K562 (cell line): ENCODE measurements around the gene ASPDH. TPM values are rescaled to one million over a fixed set of nuclear protein-coding genes. Genes with fewer than 3 reads are reported as not detected.

Source experiments
- EP400 ChIP-seq: fragments of 450-650 bp; IDR thresholded peaks from 2 replicates; pipeline ENCODE4 v1.6.1; 2017; ENCODE audit warnings: antibody characterized with exemption, mild to moderate bottlenecking, moderate library complexity
- GABPA ChIP-seq: fragments of 200-800 bp; sonication (Bioruptor generic); conservative IDR thresholded peaks from 2 replicates; pipeline ENCODE4 v1.6.1; 2016; ENCODE audit warnings: low read depth, missing genetic modification characterization, missing compliant biosample characterization
- GTF2F1 ChIP-seq: IDR thresholded peaks from 2 replicates; pipeline ENCODE4 v1.6.1; 2011; ENCODE audit warnings: low read depth, low read length, improper control_type of control experiment
- HDAC2 ChIP-seq: fragments of 450-650 bp; IDR thresholded peaks from 2 replicates; pipeline ENCODE4 v1.6.1; 2016; ENCODE audit warnings: mild to moderate bottlenecking
- KDM1A ChIP-seq, 2 experiments: fragments of 450-650 bp; IDR thresholded peaks; 2 replicates each; pipeline ENCODE4 v1.6.1; 2016; ENCODE audit warnings: mild to moderate bottlenecking in 2 of 2
- LARP7 ChIP-seq: fragments of 450-650 bp; IDR thresholded peaks from 2 replicates; pipeline ENCODE4 v1.6.1; 2016
- MCM5 ChIP-seq: fragments of 450-650 bp; IDR thresholded peaks from 2 replicates; pipeline ENCODE4 v1.6.1; 2016; ENCODE audit warnings: low read depth
- MYC ChIP-seq, 2 experiments: fragments of 250-450 bp in 1 of 2; sonication (Bioruptor Pico) in 1 of 2; IDR thresholded peaks; 2 replicates each; pipeline versions ENCODE4 v1.5.1 to v1.6.1; 2012 to 2021; ENCODE audit warnings: low read depth in 2 of 2, borderline replicate concordance in 1 of 2, improper control_type of control experiment in 1 of 2, low read length in 1 of 2, mild to moderate bottlenecking in 1 of 2, moderate library complexity in 1 of 2
- NCOA1 ChIP-seq: fragments of 450-650 bp; IDR thresholded peaks from 2 replicates; pipeline ENCODE4 v1.6.1; 2016; ENCODE audit warnings: low read depth
- PHF21A ChIP-seq: fragments of 450-650 bp; IDR thresholded peaks from 2 replicates; pipeline ENCODE4 v1.6.1; 2017; ENCODE audit warnings: low read depth, borderline replicate concordance
- PML ChIP-seq: IDR thresholded peaks from 2 replicates; pipeline ENCODE4 v1.6.1; 2012; ENCODE audit warnings: low read length, inconsistent platforms
- POU5F1 ChIP-seq: fragments of 150-350 bp; IDR thresholded peaks from 2 replicates; pipeline ENCODE4 v1.6.1; 2014; ENCODE audit warnings: borderline replicate concordance, low read length, low read depth, mild to moderate bottlenecking; ENCODE audit not compliant: partially characterized antibody
- SMAD3 ChIP-seq: fragments of 450-650 bp; formaldehyde crosslinking; conservative IDR thresholded peaks from 2 replicates; pipeline ENCODE4 v1.4.0; 2020; ENCODE audit warnings: mild to moderate bottlenecking
- SRF ChIP-seq, 2 experiments: fragments of 250-450, 450-650 bp in 1 of 2; sonication (Bioruptor Pico) in 1 of 2; sonication (generic) in 1 of 2; formaldehyde crosslinking; IDR thresholded peaks; 2 replicates each; pipeline versions ENCODE4 v1.5.0 to v1.5.1; 2020 to 2022; ENCODE audit warnings: mild to moderate bottlenecking in 1 of 2, missing genetic modification reagents in 1 of 2
- SRSF7 ChIP-seq: fragments of 200-400 bp; formaldehyde crosslinking; optimal IDR thresholded peaks from 2 replicates; pipeline ENCODE3; 2017; ENCODE audit warnings: mild to moderate bottlenecking, low read depth, low read length
- ZFX ChIP-seq: sonication (generic); formaldehyde crosslinking; IDR thresholded peaks from 2 replicates; pipeline ENCODE4 v1.8.0; 2022; ENCODE audit warnings: mild to moderate bottlenecking, missing genetic modification reagents, moderate library complexity
- ZHX1 ChIP-seq: fragments of 150-350 bp; conservative IDR thresholded peaks from 2 replicates; pipeline ENCODE4 v1.6.1; 2014; ENCODE audit warnings: low read length
- polyA plus RNA-seq, 8 experiments: library from polyadenylated mRNA; depleted of rRNA in 4 of 8; stranded (reverse) in 5 of 8; unstranded in 3 of 8; fragments of >200 nt; fragmentation: Nextera tagmentation in 2 of 8; fragmentation: Illumina TruSeq in 1 of 8; extraction: Ambion mirVana in 2 of 8; extraction: Trizol in 1 of 8; gene quantifications; 2 replicates each; pipeline versions ENCODE4 v1.2.1 to v1.2.3, GENCODE V29; 2011 to 2014; ENCODE audit warnings: inconsistent platforms in 1 of 8, missing spikeins in 1 of 8
- total RNA-seq, 7 experiments: library from RNA; depleted of rRNA in 6 of 7; stranded (reverse); fragments of >200 nt in 6 of 7; fragmentation: Illumina TruSeq in 2 of 7; extraction: Trizol in 2 of 7; gene quantifications; 2 replicates each; pipeline versions ENCODE4 v1.2.1 to v1.2.3, GENCODE V29; 2011 to 2021; ENCODE audit warnings: low replicate concordance in 1 of 7
- TF ChIP-seq, protein P1 (sequence below): fragments of 250-450 bp; sonication (Bioruptor Pico); IDR thresholded peaks from 2 replicates; pipeline ENCODE4 v1.4.0; 2020
- TF ChIP-seq, protein P2 (sequence below): fragments of 450-650 bp; formaldehyde crosslinking; IDR thresholded peaks from 2 replicates; pipeline ENCODE4 v1.4.0; 2020; ENCODE audit warnings: mild to moderate bottlenecking, moderate library complexity
- TF ChIP-seq, protein P3 (sequence below), 2 experiments: IDR thresholded peaks; 2 replicates each; pipeline ENCODE4 v1.6.1; 2012; ENCODE audit warnings: improper control_type of control experiment in 2 of 2, low read depth in 2 of 2, low read length in 2 of 2, borderline replicate concordance in 1 of 2

Gene ASPDH
- total and polyA plus RNA-seq, 9 of the 15 experiments (the other 6 are each of a cell fraction or from before 2014, with no cell fraction given) = not detected

GRCh38 chr19:50511069-50511822, 2.5 kb downstream of the ASPDH start, which contains the start of gene JOSD2 (continued):
- peak; percentile 90; the same call in 1 of the 2 replicates for TF ChIP-seq ZHX1
- no peak for TF ChIP-seq SMAD3 (CRISPR knock-in tag)
- no peak for TF ChIP-seq PML
- peak; percentile 98 for TF ChIP-seq MYC (IDR thresholded peaks at IDR 0.05; ENCODE audit: low read depth, low read length)
- peak; percentile 36; the same call in 1 of the 2 replicates for TF ChIP-seq MYC (CRISPR knock-in tag; IDR thresholded peaks at IDR 0.05; ENCODE audit: borderline replicate concordance, low read depth)
- TF ChIP-seq, protein P1, sequence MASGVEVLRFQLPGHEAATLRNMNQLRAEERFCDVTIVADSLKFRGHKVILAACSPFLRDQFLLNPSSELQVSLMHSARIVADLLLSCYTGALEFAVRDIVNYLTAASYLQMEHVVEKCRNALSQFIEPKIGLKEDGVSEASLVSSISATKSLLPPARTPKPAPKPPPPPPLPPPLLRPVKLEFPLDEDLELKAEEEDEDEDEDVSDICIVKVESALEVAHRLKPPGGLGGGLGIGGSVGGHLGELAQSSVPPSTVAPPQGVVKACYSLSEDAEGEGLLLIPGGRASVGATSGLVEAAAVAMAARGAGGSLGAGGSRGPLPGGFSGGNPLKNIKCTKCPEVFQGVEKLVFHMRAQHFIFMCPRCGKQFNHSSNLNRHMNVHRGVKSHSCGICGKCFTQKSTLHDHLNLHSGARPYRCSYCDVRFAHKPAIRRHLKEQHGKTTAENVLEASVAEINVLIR = peak; percentile 99
- TF ChIP-seq POU5F1 = peak; percentile 49
- TF ChIP-seq SRF (CRISPR knock-in tag; IDR thresholded peaks at IDR 0.05) = peak in 1 of 2 experiments; percentile 87; a peak in 1 of 4 replicates
- no peak for TF ChIP-seq MCM5
- 0 out of 2 replicates have a peak, but pooled peaks have one; percentile 16 for TF ChIP-seq HDAC2
- TF ChIP-seq, protein P2, sequence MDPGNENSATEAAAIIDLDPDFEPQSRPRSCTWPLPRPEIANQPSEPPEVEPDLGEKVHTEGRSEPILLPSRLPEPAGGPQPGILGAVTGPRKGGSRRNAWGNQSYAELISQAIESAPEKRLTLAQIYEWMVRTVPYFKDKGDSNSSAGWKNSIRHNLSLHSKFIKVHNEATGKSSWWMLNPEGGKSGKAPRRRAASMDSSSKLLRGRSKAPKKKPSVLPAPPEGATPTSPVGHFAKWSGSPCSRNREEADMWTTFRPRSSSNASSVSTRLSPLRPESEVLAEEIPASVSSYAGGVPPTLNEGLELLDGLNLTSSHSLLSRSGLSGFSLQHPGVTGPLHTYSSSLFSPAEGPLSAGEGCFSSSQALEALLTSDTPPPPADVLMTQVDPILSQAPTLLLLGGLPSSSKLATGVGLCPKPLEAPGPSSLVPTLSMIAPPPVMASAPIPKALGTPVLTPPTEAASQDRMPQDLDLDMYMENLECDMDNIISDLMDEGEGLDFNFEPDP (CRISPR knock-in tag) = 0 out of 2 replicates have a peak, but pooled peaks have one; percentile 83
- 0 out of 4 replicates have a peak, but pooled peaks of 1 of the 2 experiments have one; percentile 8 for TF ChIP-seq KDM1A (IDR thresholded peaks at IDR 0.05)
- TF ChIP-seq ZFX (CRISPR knock-in tag) = peak; percentile 97
- peak; percentile 97 for TF ChIP-seq GABPA (tag)
- TF ChIP-seq GTF2F1 = no peak
- TF ChIP-seq LARP7 = peak; percentile 87; the same call in 1 of the 2 replicates
- TF ChIP-seq EP400 = peak; percentile 75
- TF ChIP-seq, protein P3, sequence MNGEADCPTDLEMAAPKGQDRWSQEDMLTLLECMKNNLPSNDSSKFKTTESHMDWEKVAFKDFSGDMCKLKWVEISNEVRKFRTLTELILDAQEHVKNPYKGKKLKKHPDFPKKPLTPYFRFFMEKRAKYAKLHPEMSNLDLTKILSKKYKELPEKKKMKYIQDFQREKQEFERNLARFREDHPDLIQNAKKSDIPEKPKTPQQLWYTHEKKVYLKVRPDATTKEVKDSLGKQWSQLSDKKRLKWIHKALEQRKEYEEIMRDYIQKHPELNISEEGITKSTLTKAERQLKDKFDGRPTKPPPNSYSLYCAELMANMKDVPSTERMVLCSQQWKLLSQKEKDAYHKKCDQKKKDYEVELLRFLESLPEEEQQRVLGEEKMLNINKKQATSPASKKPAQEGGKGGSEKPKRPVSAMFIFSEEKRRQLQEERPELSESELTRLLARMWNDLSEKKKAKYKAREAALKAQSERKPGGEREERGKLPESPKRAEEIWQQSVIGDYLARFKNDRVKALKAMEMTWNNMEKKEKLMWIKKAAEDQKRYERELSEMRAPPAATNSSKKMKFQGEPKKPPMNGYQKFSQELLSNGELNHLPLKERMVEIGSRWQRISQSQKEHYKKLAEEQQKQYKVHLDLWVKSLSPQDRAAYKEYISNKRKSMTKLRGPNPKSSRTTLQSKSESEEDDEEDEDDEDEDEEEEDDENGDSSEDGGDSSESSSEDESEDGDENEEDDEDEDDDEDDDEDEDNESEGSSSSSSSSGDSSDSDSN (IDR thresholded peaks at IDR 0.05; ENCODE audit: borderline replicate concordance in 1 of 2, low read depth in 2 of 2, low read length in 2 of 2) = peak in 1 of 2 experiments; percentile 74; a peak in 1 of 4 replicates
- peak; percentile 27; the same call in 1 of the 2 replicates for TF ChIP-seq PHF21A
- no peak for TF ChIP-seq SRSF7
- TF ChIP-seq NCOA1 = peak; percentile 99
